Activated CD4-positive, alpha-beta T cell treated with anti-CD3 and anti-CD28 coated beads, Interleukin-2, Interleukin-6, amounts not matched to agents 100 ng/mL and 50 ng/mL, durations not matched to agents 16 hours and 8 hours (primary cell): ENCODE results near the gene H2BW1.
"Not testable (repeated sequence)": the region's sequence is repeated elsewhere in the genome, so short reads cannot be mapped to it uniquely, and the experiment has no call there.

Experiments
- DNase-seq: peaks from one replicate; pipeline ENCODE4 v3.0.0-alpha.2; 2020

Gene H2BW1, protein sequence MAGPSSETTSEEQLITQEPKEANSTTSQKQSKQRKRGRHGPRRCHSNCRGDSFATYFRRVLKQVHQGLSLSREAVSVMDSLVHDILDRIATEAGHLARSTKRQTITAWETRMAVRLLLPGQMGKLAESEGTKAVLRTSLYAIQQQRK

DNA sequence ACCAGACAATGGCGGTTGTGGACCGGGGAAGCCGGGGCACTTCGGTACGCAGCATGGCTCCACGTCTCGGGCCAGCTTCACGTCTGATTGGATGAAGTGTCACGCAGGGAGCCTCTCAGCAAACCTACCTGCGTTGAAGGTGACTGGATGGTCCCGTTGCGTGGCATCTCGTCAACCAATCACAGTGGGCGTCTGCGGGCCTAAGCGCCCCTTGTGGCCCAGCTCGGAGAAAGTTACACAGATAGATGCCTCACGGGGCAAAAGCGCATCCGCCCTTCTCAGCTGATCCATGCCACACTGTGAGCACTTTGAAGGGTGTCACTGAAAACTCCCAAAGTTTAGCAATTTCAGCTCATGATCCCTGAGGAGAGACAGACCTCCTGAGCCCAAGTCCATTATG lies at the start of gene H2BW1:
H2BW1 (minus strand) TSS at position 103 of the 400 bp plus-strand sequence. CDS start 132 bp downstream, outside the sequence.
- no peak for DNase-seq

DNA sequence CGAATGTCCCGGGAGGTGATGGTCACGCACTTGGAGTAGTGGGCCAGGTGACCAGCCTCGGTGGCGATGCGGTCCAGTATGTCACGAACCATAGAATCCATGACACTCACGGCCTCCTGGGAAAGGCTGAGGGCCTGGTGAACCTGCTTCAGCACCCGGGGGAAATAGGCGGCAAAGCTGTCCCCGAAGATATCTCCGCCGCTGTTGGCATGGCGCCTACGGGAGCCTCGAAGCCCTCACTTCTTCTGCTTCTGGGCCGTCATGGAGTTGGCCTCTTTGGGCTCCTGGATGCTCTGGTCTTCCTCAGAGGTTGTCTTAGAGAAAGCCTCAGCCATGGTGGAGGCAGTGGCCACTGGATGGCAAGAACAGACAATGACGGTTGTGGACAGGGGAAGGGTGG lies 49.1 kb upstream of the H2BW1 start:
- not testable (repeated sequence) for DNase-seq

DNA sequence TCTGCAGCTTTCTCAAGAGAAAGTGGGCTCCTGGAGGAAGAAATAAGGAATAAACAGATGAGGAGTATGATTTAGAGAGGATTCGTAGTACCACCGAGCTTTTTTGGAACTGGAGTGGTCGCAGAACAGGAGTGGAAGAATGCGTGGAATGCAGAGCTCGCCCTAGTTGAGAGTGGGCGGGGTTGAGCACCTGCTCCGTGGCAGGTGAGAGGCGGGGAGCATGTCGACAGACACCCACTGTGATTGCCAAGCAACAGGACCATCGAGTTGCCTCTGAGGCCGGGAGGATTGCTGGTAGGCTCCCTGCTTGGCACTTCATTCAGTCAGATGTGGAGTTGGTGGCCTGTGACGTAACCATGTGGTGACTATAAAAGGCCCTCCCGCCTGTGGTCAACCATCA lies 41.4 kb upstream of the H2BW1 start:
- DNase-seq: not testable (repeated sequence)

DNA sequence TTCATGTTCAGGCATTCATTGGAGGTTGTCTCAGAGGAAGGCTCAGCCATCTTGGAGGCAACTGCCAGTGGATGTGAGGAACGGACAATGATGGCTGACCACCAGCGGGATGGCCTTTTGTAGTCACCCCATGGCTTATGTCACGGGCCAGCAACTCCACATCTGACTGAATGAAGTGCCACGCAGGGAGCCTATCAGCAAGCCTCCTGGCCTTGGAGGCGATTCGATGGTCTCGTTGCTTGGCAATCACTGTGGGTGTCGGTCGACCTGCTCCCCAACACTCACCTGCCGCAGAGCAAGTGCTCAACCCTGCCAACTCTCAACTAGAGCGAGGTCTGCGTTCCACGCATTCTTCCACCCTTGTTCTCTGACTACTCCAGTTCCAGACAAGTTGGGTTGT lies 33.7 kb upstream of the H2BW1 start:
- no peak for DNase-seq

DNA sequence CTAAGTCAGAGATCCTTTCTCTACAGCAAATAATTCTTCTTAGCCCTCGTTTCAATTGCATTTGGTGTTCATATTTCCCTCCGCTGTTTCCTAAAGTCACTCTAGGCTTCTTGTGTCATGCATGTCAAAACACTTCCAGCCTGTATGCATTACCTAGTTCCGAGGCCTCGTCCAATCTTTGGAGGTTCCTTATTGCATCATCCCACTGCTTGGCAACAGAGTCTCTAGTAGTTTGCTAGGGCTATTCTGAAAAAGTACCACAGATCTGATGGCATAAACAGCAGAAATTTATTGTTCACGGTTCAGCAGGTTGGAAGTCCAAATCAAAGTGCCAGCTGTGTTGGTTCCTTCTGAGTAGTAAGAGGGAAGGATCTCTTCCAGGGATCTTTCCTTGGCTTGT lies 32.1 kb upstream of the H2BW1 start:
- DNase-seq: no peak

DNA sequence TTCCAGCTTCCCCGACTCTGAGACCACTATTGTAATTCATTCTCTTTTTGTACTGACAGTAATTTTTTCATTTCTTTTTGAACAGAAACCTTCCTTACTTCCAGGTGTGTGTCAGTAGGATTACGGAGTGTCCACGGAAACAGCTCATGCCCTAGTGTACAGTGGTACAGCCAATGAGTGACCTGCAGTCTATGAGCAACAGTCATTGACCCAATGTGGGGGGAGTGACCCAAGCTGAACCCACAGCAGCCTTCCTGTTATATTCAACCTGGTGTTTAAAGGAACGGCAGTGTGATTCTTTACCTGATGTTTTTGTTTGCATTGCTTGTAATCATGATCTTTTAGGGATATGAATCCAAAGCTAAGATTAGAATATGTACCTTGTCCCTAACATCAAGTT lies 27.5 kb upstream of the H2BW1 start:
- no peak for DNase-seq

DNA sequence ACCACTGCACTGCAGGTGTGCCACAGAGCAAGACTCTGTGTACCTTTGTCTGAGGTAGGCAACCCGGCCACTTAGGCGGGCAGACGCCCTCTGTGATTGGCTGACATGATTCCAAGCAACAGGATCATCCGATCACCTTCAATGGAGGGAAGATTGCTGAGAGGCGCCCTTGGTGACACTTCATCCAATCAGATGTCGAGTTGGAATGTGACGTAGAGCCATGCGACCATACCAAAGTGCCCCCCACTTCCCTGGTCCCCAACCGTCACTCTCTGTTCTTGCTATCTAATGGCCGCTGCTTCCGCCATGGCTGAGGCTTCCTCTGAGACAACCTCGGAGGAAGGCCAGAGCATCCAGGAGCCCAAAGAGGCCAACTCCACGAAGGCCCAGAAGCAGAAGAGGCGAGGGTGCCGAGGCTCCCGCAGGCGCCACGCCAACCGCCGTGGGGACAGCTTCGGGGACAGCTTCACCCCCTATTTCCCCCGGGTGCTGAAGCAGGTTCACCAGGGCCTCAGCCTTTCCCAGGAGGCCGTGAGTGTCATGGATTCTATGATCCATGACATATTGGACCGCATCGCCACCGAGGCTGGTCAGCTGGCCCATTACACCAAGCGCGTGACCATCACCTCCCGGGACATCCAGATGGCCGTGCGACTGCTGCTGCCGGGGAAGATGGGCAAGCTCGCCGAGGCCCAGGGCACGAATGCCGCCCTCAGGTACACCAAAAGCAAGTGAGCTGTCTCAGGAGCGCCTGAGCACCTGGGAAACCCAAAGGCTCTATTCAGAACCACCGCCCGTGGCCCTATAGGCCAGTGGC lies 26.4 kb upstream of the H2BW1 start, which contains the start of gene H2BW2:
H2BW2 (plus strand) TSS at position 268 of the 817 bp plus-strand sequence; CDS start at position 307, 39 bp downstream.
- no peak for DNase-seq

DNA sequence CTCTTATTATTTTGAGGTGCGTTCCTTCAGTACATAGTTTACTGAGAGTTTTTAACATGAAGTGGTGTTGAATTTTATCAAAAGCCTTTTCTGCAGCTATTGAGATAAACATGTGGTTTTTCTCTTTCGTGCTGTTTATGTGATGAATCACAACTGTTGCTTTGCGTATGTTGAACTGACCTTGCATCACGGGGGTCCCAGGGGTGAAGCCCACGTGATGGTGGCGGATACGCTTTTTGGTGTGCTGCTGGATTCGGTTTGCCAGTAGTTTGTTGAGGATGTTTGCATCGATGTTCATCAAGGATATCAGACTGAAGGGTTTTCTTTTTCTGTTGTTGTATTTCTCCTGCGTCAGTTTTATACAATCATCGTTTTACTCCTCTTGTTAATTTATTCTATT lies 4.6 kb upstream of the H2BW1 start:
- DNase-seq: no peak

DNA sequence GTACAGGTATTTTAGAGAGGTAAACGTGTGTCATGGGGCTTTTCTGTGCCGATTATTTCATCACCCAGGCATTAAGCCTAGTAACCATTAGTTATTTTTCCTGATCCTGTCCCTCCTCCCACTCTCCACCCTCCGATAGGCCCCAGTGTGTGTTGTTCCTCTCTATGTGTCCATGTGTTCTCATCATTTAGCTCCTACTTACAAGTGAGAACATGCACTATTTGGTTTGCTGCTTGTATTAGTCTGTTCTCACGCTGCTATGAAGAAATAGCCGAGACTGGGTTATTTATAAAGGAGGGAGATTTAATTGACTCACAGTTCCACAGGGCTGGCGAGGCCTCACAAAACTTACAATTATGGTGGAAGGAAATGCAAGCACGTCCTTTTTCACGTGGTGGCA lies 2.1 kb upstream of the H2BW1 start:
- DNase-seq: not testable (repeated sequence)

DNA sequence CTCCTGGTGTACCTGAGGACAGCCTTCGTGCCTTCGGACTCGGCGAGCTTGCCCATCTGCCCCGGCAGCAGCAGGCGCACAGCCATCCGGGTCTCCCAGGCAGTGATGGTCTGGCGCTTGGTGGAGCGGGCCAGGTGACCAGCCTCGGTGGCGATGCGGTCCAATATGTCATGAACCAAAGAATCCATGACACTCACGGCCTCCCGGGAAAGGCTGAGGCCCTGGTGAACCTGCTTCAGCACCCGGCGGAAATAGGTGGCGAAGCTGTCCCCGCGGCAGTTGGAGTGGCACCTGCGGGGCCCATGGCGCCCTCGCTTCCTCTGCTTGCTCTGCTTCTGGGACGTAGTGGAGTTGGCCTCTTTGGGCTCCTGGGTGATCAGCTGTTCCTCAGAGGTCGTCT lies 350 bp downstream of the H2BW1 start:
- DNase-seq: no peak

DNA sequence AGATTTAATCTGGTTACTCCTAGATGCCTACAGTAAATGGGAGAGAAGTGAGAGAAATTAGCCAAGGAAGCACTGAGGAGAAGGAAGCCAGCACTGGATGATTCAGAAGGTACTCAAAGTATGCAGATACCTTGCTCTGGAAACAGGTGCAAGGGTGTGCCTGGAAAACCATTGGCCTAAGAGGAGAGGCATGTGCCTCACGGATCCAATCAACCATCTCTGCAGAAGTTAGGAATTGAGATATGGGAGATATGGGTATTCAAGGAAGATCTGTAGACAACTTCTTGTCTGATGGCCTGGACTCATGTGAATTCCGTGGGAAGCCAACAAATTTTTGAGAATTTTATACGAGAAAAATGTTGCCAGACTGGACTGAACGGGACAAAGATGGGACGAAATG lies 4.7 kb downstream of the H2BW1 start:
- DNase-seq: no peak

DNA sequence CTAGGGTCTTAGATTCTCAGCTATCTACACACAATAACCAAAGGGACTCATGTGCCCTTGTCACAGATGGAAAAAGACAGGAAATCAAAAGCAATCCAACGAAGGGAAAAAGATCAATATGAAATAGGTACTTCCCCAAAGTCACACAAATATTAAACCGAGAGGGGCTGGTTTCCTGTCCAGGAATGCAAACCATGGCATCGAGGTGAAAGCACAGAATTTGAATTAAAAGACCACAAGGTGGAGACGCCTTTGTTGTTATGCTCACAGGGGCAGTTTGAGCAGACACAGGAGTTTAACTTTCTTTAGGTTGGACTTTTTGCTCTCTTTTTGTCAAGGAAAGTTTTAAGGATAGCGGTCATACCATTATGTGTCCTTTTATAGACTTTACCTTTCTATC lies 14.3 kb downstream of the H2BW1 start:
- DNase-seq: no peak

DNA sequence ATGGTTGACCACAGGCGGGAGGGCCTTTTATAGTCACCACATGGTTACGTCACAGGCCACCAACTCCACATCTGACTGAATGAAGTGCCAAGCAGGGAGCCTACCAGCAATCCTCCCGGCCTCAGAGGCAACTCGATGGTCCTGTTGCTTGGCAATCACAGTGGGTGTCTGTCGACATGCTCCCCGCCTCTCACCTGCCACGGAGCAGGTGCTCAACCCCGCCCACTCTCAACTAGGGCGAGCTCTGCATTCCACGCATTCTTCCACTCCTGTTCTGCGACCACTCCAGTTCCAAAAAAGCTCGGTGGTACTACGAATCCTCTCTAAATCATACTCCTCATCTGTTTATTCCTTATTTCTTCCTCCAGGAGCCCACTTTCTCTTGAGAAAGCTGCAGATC lies 30.0 kb downstream of the H2BW1 start:
- not testable (repeated sequence) for DNase-seq

DNA sequence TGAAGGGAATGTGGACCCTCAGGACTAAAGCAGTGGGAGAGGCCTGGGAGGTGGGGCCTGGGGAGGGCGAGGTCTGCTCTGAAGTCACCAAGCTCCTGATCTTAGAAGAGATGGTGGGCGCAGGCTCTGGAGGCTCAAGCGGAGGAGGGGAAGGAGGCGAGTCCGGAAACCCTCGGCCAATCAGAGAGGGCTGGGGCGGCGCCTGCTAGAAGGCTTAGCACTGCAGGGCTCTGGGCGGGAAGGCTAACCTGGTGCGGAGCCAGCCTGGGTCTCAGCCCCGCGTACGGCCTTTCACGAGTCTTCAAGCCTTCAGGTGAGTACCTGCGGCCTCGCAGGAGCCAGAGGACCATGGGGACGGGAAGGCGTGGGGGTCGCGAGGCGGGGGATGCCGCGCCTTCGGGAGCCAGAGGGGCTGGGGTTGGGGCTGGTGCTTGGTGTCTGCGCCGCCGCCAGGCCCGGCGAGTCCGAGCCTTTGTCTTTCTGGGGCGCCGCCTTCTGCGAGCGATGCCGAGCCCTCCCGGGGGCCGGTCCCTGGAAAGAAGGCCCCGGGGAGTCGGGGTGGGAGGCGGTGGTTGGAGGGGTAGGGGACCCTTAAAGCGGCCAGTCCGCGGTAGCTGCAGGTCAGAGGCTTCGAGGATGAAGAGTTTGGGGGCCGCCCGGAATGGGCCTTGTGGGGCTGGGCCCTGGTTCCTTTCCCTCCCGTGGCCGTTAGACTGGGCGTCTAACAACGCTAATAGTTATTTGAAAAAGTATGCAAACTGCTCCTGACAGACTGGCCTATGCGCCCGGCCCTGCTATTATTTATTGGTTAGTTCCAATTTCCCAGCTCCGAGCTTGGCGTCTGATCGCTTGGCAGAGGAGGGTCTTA lies 50.9 kb downstream of the H2BW1 start, which contains the start of gene TMSB15B:
TMSB15B (plus strand) TSS at position 217 of the 868 bp plus-strand sequence.
- not testable (repeated sequence) for DNase-seq
